ENCODE data around the gene TPSD1. TPM values are rescaled to one million over a fixed set of nuclear protein-coding genes. Genes with fewer than 3 reads are reported as not detected.

The TPSD1 gene
- total RNA-seq, 2 donors from 2014 or later: 1.6 TPM; not detected in 1

DNA sequence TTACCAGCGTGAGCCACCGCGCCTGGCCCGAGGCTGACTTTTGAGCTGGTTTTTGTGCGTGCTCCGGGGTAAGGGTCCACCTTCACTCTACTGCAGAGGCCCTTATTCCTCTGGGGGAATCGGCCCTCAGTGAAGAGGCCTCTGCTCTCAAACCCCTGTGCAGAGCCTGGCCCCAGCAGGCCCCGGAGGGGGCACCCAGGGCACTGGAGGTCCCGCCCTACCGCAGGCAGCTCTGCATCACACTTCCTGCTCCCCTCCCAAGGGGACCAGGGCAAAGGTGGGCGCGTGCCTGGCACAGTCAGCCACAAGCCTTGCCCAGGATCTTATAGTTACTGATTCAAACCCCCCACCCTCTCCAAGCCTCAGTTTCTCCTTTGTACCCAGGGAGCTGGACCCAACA lies 50.0 kb downstream of the TPSD1 start:
- TF ChIP-seq, protein P1, sequence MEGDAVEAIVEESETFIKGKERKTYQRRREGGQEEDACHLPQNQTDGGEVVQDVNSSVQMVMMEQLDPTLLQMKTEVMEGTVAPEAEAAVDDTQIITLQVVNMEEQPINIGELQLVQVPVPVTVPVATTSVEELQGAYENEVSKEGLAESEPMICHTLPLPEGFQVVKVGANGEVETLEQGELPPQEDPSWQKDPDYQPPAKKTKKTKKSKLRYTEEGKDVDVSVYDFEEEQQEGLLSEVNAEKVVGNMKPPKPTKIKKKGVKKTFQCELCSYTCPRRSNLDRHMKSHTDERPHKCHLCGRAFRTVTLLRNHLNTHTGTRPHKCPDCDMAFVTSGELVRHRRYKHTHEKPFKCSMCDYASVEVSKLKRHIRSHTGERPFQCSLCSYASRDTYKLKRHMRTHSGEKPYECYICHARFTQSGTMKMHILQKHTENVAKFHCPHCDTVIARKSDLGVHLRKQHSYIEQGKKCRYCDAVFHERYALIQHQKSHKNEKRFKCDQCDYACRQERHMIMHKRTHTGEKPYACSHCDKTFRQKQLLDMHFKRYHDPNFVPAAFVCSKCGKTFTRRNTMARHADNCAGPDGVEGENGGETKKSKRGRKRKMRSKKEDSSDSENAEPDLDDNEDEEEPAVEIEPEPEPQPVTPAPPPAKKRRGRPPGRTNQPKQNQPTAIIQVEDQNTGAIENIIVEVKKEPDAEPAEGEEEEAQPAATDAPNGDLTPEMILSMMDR (IDR thresholded peaks at IDR 0.05): no peak
- no peak for TF ChIP-seq POLR2A (IDR thresholded peaks at IDR 0.05)
- H3K27ac ChIP-seq: no peak overlapping the region
- H3K27me3 ChIP-seq: no peaks in the 10 kb centered on the region
- intact Hi-C loops (cut with DNase I): no loop called here
- H3K36me3 ChIP-seq (replicated peaks in 1 of 2; ENCODE audit: insufficient read depth in 1 of 2, low read depth in 2 of 2): no peaks in the 10 kb centered on the region
- 66 to 79% methylated on average over 7 to 12 of the region's 12 CpGs for WGBS, 2 donors
- DNase-seq: no peak
- ATAC-seq: no peak
- H3K4me1 ChIP-seq: peaks cover 19% of the 10 kb centered on the region
- no peak overlapping the region for H3K4me3 ChIP-seq
- H3K9me3 ChIP-seq: no peaks in the 10 kb centered on the region

DNA sequence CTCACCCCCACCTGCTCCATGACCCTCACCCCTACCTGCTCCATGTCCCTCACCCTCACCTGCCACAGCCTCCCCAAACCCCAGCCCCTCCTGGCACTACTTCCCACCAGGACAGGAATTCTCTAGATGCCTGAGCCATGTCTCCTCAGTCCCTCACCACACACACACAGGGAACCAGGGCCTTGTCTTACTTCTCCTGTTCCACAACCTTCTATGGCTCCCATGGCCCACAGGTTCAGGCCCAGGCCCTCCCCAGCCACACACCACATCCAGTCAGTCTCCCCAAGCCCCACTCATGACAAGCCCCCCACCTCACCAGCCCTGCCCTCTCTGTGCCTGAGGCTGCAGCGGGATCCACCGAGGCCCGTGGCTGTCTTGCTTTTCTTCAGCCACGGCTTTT lies 50.5 kb downstream of the TPSD1 start:
- 68 to 72% methylated on average over 4 of the region's 4 CpGs for WGBS, 2 donors
- TF ChIP-seq, protein P1 (IDR thresholded peaks at IDR 0.05): no peak
- no peak for TF ChIP-seq POLR2A (IDR thresholded peaks at IDR 0.05)
- Histone ChIP-seq H3K4me1 (peaks cover 19% of the 10 kb centered on the region), H3K27me3 (no peaks in the 10 kb centered on the region), H3K36me3 (replicated peaks in 1 of 2; ENCODE audit: insufficient read depth in 1 of 2, low read depth in 2 of 2) (no peaks in the 10 kb centered on the region), H3K4me3 (no peak overlapping the region), H3K27ac (no peak overlapping the region), H3K9me3 (no peaks in the 10 kb centered on the region)
- no peak for DNase-seq
- no peak for ATAC-seq
- intact Hi-C loops (cut with DNase I): no loop called here

DNA sequence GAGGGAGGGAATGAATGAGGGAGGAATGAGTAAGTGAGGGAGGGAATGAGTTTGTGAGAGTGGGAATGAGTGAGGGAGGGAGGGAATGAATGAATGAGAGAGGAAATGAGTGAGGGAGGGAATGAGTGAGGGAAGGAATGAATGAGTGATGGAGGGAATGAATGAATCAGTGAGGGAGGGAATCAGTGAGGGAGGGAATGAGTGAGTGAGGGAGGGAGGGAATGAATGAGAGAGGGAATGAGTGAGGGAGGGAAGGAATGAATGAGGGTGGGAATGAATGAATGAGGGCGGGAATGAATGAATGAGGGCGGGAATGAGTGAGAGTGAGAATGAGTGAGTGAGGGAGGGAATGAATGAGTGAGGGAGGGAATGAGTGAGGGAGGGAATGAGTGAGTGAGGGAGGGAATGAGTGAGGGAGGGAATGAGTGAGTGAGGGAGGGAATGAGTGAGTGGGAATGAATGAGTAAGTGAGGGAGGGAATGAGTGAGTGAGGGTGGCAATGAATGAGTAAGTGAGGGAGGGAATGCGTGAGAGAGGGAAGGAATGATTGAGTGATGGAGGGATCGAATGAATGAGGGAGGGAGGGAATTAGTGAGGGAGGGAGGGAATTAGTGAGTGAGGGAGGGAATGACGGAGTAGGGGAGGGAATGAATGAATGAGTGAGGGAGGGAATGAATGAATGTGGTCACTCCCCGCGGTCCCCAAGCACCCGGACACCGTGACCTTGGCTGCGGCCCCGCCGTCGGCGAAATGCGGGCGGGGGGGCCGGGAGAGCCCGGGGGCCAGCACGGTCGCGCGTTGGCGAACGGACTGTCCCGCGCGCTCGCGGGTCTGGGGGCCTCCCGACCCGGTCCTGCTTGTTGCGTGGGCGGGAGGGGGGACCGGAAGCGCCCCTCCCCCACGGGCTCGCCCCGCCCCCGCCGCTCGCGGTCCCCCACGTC lies 52.4 kb downstream of the TPSD1 start:
- Histone ChIP-seq H3K27ac (peak overlapping the region; percentile 86 to 99 (median 99)), H3K4me3 (no peak overlapping the region), H3K4me1 (peaks cover 30% of the 10 kb centered on the region), H3K9me3 (no peaks in the 10 kb centered on the region), H3K36me3 (replicated peaks in 1 of 2; ENCODE audit: insufficient read depth in 1 of 2, low read depth in 2 of 2) (no peaks in the 10 kb centered on the region), H3K27me3 (no peaks in the 10 kb centered on the region)
- intact Hi-C loops (cut with DNase I): no loop called here
- WGBS, 2 donors: 1 to 7% methylated on average over 19 to 34 of the region's 43 CpGs
- ATAC-seq: peak; percentile 25
- TF ChIP-seq, protein P1 (IDR thresholded peaks at IDR 0.05): no peak
- no peak for TF ChIP-seq POLR2A (IDR thresholded peaks at IDR 0.05)
- no peak for DNase-seq

Other genes with a start within 250 kb of the TPSD1 start
- gene SSTR5, start 183.3 kb upstream of the TPSD1 start, total RNA-seq: 1 to 10 TPM in 1 of 2 donors, not detected in 1; 2.3 TPM
- gene C1QTNF8, start 159.8 kb upstream of the TPSD1 start, total RNA-seq: not detected
- gene CACNA1H, start 103.0 kb upstream of the TPSD1 start, total RNA-seq: 10 to 100 TPM in 1 of 2 donors, 1 to 10 TPM in 1; 7.3 to 15.2 TPM
- not detected for gene TPSG1, start 30.8 kb upstream of the TPSD1 start, total RNA-seq
- gene TPSB2, start 25.9 kb upstream of the TPSD1 start, total RNA-seq: 10 to 100 TPM in 1 of 2 donors, 1 to 10 TPM in 1; 4.4 to 21.8 TPM
- gene TPSAB1, start 15.4 kb upstream of the TPSD1 start, total RNA-seq: 10 to 100 TPM; 23.6 to 53.4 TPM
- gene UBE2I, start 53.6 kb downstream of the TPSD1 start, total RNA-seq: 10 to 100 TPM; 25.9 to 81.7 TPM
- 10 to 100 TPM in 1 of 2 donors, 1 to 10 TPM in 1; 7.0 to 20.8 TPM for gene BAIAP3, start 77.6 kb downstream of the TPSD1 start, total RNA-seq
- gene TSR3, start 95.8 kb downstream of the TPSD1 start, total RNA-seq: 10 to 100 TPM; 70.5 to 98.8 TPM
- 10 to 100 TPM; 38.1 to 98.2 TPM for gene GNPTG, start 95.9 kb downstream of the TPSD1 start, total RNA-seq
- 10 to 100 TPM; 11.2 to 21.4 TPM for gene UNKL, start 158.6 kb downstream of the TPSD1 start, total RNA-seq
- 1 to 10 TPM in 1 of 2 donors, under 1 TPM in 1; 0.99 to 3.9 TPM for gene UQCC4, start 164.7 kb downstream of the TPSD1 start, total RNA-seq
- not detected for gene PERCC1, start 175.0 kb downstream of the TPSD1 start, total RNA-seq
- gene CCDC154, start 188.5 kb downstream of the TPSD1 start, total RNA-seq: 1 to 10 TPM; 2.1 to 2.3 TPM
- 100 to 1,000 TPM in 1 of 2 donors, 10 to 100 TPM in 1; 27.2 to 115 TPM for gene CLCN7, start 219.0 kb downstream of the TPSD1 start, total RNA-seq
- not detected for gene PTX4, start 232.9 kb downstream of the TPSD1 start, total RNA-seq
- gene TELO2, start 237.3 kb downstream of the TPSD1 start, total RNA-seq: 10 to 100 TPM; 25.4 to 76.5 TPM